SU-DHL-6 (cell line): ENCODE data around the gene AXIN2.
"Not testable (repeated sequence)": the region's sequence is repeated elsewhere in the genome, so short reads cannot be mapped to it uniquely, and the experiment has no call there.

Experiments used
- H2AFZ ChIP-seq: fragments of 200-600 bp; sonication (generic); 2 replicates; pipeline ENCODE4 v1.6.1; 2014; ENCODE audit warnings: low read depth, mild to moderate bottlenecking, moderate library complexity, mixed read lengths, antibody characterized with exemption, low read length; ENCODE audit not compliant: severe bottlenecking
- H3F3A ChIP-seq: fragments of 200-600 bp; shearing (Covaris generic); 2 replicates; pipeline ENCODE4 v1.6.0; 2016; ENCODE audit warnings: antibody characterized with exemption, mild to moderate bottlenecking; ENCODE audit not compliant: insufficient read depth
- H3K27ac ChIP-seq: fragments of 200-600 bp; sonication (generic); 2 replicates; pipeline ENCODE4 v1.5.1; 2016; ENCODE audit warnings: low read depth, mild to moderate bottlenecking, low read length, moderate library complexity, mixed read lengths
- H3K27me3 ChIP-seq: fragments of 200-600 bp; sonication (generic), shearing (Covaris generic); 2 replicates; pipeline ENCODE4 v1.6.0; 2014; ENCODE audit warnings: mild to moderate bottlenecking, low read length
- H3K36me3 ChIP-seq: fragments of 200-600 bp; sonication (generic); 2 replicates; pipeline ENCODE4 v1.6.1; 2014; ENCODE audit warnings: mild to moderate bottlenecking, low read length, mixed read lengths
- H3K4me2 ChIP-seq: fragments of 300-600, 200-600 bp; shearing (Covaris generic), sonication (generic); 2 replicates; pipeline ENCODE4 v1.6.0; 2014; ENCODE audit warnings: low read length, low read depth, mild to moderate bottlenecking; ENCODE audit not compliant: poor library complexity, severe bottlenecking
- H3K4me3 ChIP-seq: fragments of 200-600 bp; sonication (generic); 2 replicates; pipeline ENCODE4 v1.5.1; 2014; ENCODE audit warnings: antibody characterized with exemption, low read length, mild to moderate bottlenecking, mixed read lengths; ENCODE audit not compliant: insufficient read depth, poor library complexity, severe bottlenecking
- H3K79me2 ChIP-seq: fragments of 200-600 bp; sonication (generic); 2 replicates; pipeline ENCODE4 v1.6.1; 2014; ENCODE audit warnings: mild to moderate bottlenecking, low read length, moderate library complexity; ENCODE audit not compliant: insufficient read depth
- H3K9ac ChIP-seq: fragments of 200-600 bp; sonication (generic); 2 replicates; pipeline ENCODE4 v1.7.0; 2014; ENCODE audit warnings: mild to moderate bottlenecking, low read length
- H3K9me2 ChIP-seq: fragments of 200-600 bp; sonication (generic); replicated peaks from 2 replicates; pipeline ENCODE4 v1.6.1; 2014; ENCODE audit warnings: low read length; ENCODE audit not compliant: insufficient read depth
- H3K9me3 ChIP-seq: fragments of 200-600 bp; sonication (generic); 2 replicates; pipeline ENCODE4 v1.6.1; 2014; ENCODE audit warnings: low read length, mixed read lengths; ENCODE audit not compliant: insufficient read depth
- H4K20me1 ChIP-seq: fragments of 200-600 bp; sonication (generic); 2 replicates; pipeline ENCODE4 v1.6.1; 2014; ENCODE audit warnings: low read depth, mild to moderate bottlenecking, antibody characterized with exemption, low read length, moderate library complexity, mixed read lengths
- CTCF ChIP-seq: fragments of 200-600 bp; sonication (generic); IDR thresholded peaks from one replicate; pipeline ENCODE4 v1.5.1; 2017; ENCODE audit warnings: antibody characterized with exemption, mild to moderate bottlenecking, low read length, moderate library complexity; ENCODE audit not compliant: insufficient read depth, poor library complexity, severe bottlenecking
- EZH2phosphoT487 ChIP-seq: fragments of 200-600 bp; sonication (generic), shearing (Covaris generic); conservative IDR thresholded peaks from 2 replicates; pipeline ENCODE4 v1.6.1; 2018; ENCODE audit warnings: mild to moderate bottlenecking, antibody characterized with exemption, low read length, moderate library complexity, mixed read lengths

Gene AXIN2

GRCh38 chr17:65514541-65514940 is 46.9 kb downstream of the AXIN2 start:
- H3K9ac ChIP-seq, result no peak overlapping the region
- H3K27me3 ChIP-seq, result no peaks in the 10 kb centered on the region
- no peak overlapping the region for H3K27ac ChIP-seq
- no peak overlapping the region for H3K4me2 ChIP-seq
- TF ChIP-seq CTCF (no peak), EZH2phosphoT487 (no peak)
- H3K4me3 ChIP-seq, result no peak overlapping the region
- no peaks in the 10 kb centered on the region for H3K79me2 ChIP-seq
- no peaks in the 10 kb centered on the region for H3F3A ChIP-seq
- no peaks in the 10 kb centered on the region for H3K9me2 ChIP-seq
- no peaks in the 10 kb centered on the region for H4K20me1 ChIP-seq
- H3K9me3 ChIP-seq, result no peaks in the 10 kb centered on the region
- no peaks in the 10 kb centered on the region for H3K36me3 ChIP-seq
- no peak overlapping the region for H2AFZ ChIP-seq

- no peak for TF ChIP-seq EZH2phosphoT487
- TF ChIP-seq CTCF, result no peak
- Histone ChIP-seq H3K36me3 (no peaks in the 10 kb centered on the region), H3K9ac (no peak overlapping the region), H3K9me3 (no peaks in the 10 kb centered on the region), H3F3A (no peaks in the 10 kb centered on the region), H3K4me2 (no peak overlapping the region), H3K27ac (no peak overlapping the region), H2AFZ (no peak overlapping the region), H3K27me3 (no peaks in the 10 kb centered on the region), H3K79me2 (no peaks in the 10 kb centered on the region), H3K9me2 (no peaks in the 10 kb centered on the region), H4K20me1 (no peaks in the 10 kb centered on the region), H3K4me3 (no peak overlapping the region)
These were observed 47.4 kb downstream of the AXIN2 start for GRCh38 chr17:65514082-65514481.

GRCh38 chr17:65511316-65511715 is 50.1 kb downstream of the AXIN2 start:
- Histone ChIP-seq H3K4me3 (no peak overlapping the region), H3K27me3 (no peaks in the 10 kb centered on the region), H3K9me2 (no peaks in the 10 kb centered on the region), H3K27ac (no peak overlapping the region), H3K9me3 (no peaks in the 10 kb centered on the region), H3K9ac (no peak overlapping the region), H3K79me2 (no peaks in the 10 kb centered on the region), H2AFZ (no peak overlapping the region), H4K20me1 (no peaks in the 10 kb centered on the region), H3K36me3 (no peaks in the 10 kb centered on the region), H3K4me2 (no peak overlapping the region), H3F3A (no peaks in the 10 kb centered on the region)
- TF ChIP-seq EZH2phosphoT487 (no peak), CTCF (no peak)

- Histone ChIP-seq H4K20me1 (no peaks in the 10 kb centered on the region), H3K79me2 (no peaks in the 10 kb centered on the region), H3F3A (no peaks in the 10 kb centered on the region), H3K36me3 (no peaks in the 10 kb centered on the region), H3K4me3 (no peak overlapping the region), H3K9me3 (no peaks in the 10 kb centered on the region), H3K27me3 (no peaks in the 10 kb centered on the region), H3K9me2 (no peaks in the 10 kb centered on the region), H3K9ac (no peak overlapping the region), H3K27ac (no peak overlapping the region), H2AFZ (no peak overlapping the region), H3K4me2 (no peak overlapping the region)
- TF ChIP-seq CTCF (no peak), EZH2phosphoT487 (no peak)
These were observed 52.4 kb downstream of the AXIN2 start for GRCh38 chr17:65509032-65509431.

DNA sequence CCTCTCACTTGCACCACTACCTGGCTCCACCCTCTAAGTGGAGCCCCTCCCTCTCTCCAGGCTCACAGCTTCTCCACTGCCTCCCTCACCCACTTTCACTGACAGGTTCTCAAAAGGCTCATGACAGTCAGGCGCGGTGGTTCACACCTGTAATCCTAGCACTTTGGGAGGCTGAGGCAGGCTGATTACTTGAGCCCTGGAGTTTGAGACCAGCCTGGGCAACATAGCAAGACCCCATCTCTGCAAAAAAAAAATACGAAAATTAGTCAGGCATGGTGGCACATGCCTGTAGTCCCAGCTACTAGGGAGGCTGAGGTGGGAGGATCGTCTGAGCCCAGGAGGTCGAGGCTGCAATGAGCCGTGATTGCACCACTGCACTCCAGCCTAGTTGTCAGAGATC is 56.8 kb downstream of the AXIN2 start:
- not testable (repeated sequence) for H3K36me3 ChIP-seq, H4K20me1 ChIP-seq, H3K9me2 ChIP-seq, H3K9ac ChIP-seq, H3K9me3 ChIP-seq, H3K27ac ChIP-seq, H3K79me2 ChIP-seq, H3F3A ChIP-seq, H3K4me2 ChIP-seq, H2AFZ ChIP-seq, H3K27me3 ChIP-seq, H3K4me3 ChIP-seq
